HG02943 (cell line): ENCODE results near the gene NCDN.
A peak's percentile ranks its signal among the peaks of the same experiment; 100 is the strongest.

Experiments
- ATAC-seq: cut with Tn5 transposase; IDR thresholded peaks from one replicate; pipeline ENCODE4 v1.9.1; 2021; ENCODE audit warnings: mild to moderate bottlenecking, low read depth, moderate library complexity; ENCODE audit not compliant: unreplicated experiment

NCDN gene

DNA sequence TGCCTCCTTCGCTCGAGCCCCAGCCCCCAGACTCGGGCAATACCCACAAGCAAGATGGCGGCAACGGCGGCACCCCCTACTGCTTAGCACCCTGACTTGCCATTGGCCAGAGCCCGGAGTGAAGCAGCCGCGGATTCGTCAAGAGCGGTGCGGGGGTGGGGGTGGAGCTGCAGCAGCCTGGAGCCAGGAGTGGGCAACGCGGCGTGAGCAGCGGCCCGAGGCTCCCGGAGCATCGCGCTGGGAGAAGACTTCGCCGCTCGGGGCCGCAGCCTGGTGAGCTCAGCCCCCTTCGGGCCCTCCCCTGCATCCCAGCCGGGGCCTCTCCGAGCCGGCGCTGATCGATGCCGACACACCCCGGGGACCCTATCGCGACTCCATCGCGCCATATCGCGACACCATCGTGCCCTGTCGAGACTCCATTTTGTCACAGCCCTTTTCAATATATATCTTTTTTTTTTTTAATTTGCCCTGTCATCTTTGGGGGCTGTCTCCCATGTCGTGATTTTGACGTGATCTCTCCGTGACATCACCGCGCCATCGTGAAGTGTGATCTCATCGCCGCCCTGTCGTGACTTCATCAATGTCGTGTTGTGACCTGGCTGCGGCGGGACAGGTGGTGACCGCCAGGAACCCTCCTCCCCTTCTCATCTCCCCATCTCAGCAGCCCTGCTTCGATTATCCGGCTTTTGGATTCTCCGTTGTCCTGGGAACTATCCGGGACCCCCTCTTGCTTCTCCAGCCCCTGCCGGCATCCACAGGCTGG is at the start of gene NCDN:
TSS of gene NCDN (plus strand) at position 189 of the 763 bp plus-strand sequence. CDS start at position 581, 392 bp downstream.
- ATAC-seq = peak; percentile 79

GRCh38 chr1:35507947-35508346 is 49.7 kb upstream of the NCDN start:
- no peak for ATAC-seq

DNA sequence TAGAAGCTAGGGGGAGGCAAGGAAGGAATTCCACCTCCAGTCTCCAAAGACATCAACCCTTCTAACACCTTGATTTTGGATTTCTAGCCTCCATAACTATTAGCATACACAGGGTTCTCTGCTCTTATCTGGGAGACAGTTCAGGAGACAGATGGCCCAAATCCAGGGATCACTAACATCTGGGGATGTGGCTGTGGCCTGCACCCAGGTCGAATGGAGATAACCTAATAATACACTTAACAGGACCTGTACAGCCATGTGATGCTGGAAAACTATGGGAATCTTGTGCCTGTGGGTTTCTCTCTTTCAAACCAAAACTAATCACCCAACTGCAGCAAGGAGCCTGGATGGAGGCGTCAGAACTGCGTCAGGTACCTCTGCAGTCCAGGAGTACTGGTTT is 48.0 kb upstream of the NCDN start:
- ATAC-seq = no peak

DNA sequence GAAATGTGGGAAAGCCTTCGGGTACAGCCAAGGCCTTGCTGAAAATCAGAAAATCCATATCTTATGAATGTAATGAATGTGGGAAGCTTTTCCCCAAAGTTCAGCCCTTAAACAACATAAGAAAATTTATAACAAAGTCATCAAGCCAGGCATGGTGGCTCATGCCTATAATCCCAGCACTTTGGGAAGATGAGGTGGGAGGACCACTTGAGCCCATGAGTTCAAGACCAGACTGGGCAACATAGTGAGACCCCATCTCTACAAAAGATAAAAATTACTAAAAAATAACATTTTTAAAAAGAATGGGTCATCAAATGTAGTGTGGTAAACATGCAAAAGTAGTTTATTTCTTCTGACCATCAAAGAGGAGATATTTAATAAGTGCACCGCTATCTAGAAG is 46.3 kb upstream of the NCDN start:
- no peak for ATAC-seq

- ATAC-seq = no peak
Measured at GRCh38 chr1:35518183-35518582, 39.4 kb upstream of the NCDN start.

DNA sequence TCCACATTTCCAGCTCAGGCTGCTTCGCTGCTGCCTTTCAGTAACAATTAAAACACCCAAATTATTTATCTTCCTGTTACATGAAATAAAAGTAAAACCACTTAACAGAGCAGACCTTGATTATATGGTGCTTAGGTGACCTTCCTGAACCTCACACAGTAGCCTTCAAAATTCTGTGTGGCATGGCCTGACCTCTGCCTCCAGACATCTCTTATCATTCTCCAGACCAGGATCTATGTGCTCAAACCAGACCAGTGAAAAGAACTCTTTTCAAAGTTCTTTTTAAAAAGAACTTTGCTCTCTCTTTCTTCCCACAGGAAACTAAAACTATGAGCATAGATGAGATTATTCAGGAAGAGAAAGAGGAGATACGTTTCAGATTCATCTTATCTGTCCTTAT is 38.2 kb upstream of the NCDN start:
- ATAC-seq = no peak

DNA sequence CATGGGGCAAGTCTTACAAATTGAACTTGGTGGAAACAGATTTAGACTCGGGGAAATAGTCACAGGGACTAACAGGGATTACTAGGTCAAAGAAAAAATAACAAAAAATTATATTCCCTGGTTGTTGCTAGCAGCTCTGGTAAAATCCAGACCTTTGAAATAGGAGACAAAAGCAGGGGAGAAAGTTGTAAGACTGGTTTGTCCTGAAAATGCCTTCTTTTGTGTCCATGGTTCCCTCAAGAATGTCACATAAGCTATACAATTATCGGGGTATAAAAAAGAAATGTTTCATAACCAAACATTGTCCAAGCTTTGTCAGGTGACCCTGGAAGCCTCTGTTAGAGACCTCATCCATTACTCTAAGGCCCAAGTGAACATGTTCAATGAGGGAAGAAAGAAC is 33.5 kb upstream of the NCDN start:
- ATAC-seq = no peak

DNA sequence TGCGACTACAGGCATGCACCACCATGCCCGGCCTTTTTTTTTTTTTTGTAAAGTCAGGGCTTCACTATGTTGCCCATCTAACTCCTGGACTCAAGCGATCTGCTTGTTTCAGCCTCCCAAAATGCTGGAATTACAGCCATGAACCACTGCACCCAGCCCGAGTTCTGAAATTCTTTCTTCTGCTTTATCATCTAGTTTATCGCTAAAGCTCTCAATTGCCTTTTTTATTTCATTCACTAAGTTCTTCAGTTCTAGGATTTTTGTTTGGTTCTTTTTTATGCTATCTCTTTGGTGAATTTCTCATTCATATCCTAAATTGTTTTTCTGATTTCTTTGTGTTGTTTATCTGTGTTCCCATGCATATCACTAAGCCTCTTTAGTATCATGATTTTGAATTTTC is 27.4 kb upstream of the NCDN start:
- no peak for ATAC-seq

GRCh38 chr1:35530946-35531345 is 26.7 kb upstream of the NCDN start:
- no peak for ATAC-seq

DNA sequence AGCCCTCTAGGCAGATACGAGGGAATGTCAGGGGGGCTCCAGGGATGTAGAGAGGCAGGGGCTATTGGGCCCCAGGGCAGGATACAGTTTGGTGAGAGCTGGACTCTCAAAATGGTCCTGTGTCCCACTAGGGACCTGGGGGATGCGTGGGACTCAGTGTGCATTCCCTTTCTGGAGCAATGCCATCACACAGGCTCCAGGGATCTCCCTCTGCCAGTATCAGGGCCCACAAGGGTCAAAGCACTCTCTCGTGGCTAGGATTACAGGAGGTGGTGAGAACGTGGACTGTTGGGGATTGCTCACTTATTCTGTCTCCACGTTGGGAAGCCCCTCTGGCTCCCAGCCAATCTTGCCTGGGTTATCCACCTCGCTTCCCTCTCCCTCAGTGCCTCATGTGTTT is 26.2 kb upstream of the NCDN start:
- ATAC-seq = no peak

DNA sequence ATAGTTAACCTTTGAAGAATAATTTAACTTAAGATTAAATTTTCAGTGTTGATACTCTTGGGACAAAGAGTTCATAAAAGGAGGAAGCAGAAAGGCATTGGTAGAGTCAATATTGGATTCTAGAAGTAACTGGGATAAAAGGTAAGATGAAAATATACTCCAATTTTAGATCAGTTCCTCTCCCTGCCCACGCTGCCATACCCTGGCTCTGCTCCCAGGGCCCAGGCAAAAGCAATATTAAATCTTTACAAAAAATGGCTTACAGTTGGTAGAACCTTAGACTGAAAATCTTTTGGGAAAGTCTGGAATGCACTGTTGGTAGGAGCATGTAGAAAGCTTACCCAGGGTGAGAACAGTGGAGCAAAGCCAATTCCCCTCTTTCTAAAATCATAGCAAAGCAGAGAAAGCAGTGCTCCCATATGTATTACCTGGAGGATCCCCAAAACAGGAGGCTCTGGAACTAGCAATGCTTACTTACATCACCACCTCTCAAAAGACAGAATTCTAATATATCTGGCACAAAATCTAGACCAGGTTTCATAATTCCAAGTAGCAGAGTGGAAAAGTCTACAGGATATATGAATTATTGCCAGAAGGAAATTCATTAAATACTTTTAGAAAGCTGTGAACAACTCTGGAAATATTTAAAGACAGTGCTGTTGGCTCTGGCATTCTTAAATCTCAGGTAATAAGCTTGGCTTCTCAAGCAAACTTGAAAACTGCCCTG is 24.9 kb upstream of the NCDN start:
- no peak for ATAC-seq

DNA sequence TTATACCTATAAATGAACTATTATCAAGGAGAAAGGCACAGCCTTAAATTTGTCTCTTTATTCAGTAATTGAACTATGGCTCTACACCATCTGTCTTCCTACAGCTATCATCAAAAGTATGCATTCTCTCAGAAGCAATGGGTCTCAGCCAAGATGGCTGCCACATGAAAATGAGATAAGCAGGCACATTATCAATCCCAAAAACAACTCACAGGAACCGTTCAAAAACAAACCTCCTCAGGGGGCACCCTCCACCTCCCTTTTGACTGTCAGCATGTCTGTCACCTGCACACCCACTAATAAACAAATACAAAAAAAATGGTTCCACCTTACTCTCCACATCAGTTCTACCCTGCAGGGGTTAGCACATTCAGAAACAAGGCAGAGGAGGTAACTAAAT is 24.0 kb upstream of the NCDN start:
- ATAC-seq = no peak

GRCh38 chr1:35535243-35535642 is 22.4 kb upstream of the NCDN start:
- no peak for ATAC-seq

DNA sequence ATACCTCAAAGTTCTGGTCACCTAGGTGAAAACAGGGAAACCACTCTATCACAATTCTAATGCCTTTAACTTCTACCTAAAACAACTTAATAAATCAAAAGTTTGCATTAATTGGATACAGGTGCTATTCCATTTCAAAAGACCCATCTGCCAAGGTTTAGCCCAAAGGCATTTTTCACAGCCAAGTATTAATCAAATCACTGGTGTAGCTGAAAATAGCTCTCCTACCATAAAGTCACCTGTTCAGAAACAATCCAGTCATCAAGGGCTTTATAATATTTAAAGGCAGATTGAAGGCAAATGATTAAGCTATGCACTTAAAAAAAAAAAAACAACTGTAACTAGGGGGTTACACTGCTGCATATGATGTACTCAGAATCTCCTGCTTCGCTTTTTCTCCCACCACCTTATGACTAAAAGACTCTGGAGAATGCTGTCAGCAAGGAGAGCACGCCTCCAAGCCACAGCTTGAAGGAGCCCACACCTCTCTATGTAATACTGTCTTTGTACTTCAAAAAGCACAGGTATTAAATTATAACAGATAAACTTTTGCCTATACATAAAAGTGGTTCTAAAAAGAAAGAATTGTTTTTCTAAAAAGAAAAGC is 20.9 kb upstream of the NCDN start:
- ATAC-seq = no peak

DNA sequence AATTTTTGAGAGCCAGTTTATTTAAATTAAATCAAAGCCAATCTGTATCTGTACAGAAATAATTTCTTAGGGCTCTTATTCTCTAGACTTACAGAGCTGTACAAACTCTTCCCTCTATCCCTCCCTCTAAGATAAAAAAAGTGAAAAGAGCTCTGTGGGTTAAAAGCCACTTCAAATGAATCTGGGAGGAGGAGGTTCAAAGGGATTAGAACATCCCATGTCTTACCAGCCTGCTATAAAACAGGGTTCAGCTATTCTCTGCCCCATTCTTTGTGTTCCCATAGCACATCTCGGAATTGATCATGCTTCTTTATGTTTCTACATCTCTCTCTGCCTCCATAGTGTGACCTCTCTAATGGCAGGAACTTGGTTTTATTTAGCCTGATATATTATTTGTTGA is 19.8 kb upstream of the NCDN start:
- ATAC-seq = no peak

GRCh38 chr1:35539073-35539823 is 18.4 kb upstream of the NCDN start:
- no peak for ATAC-seq

- no peak for ATAC-seq
Measured at GRCh38 chr1:35539824-35540261, 17.8 kb upstream of the NCDN start.

DNA sequence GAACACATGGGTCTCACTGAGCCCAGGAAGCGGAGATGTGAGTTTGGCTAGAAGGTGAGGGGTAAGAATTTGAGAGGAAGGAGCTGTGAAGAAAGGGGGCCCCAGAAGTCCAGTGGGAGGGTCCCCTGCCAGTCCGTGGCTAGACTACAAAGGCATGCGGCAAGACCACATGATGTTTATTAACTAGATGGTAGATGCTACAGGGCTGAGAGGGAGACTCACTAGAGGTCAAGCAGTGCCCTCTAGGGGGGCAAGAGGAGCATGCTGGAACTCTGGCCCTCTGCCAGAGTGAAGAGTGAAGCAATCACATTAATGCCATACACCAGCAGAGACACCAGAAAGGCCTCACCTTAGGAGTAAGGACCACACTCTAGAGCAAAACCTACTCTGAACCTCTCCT is 12.6 kb upstream of the NCDN start:
- no peak for ATAC-seq

DNA sequence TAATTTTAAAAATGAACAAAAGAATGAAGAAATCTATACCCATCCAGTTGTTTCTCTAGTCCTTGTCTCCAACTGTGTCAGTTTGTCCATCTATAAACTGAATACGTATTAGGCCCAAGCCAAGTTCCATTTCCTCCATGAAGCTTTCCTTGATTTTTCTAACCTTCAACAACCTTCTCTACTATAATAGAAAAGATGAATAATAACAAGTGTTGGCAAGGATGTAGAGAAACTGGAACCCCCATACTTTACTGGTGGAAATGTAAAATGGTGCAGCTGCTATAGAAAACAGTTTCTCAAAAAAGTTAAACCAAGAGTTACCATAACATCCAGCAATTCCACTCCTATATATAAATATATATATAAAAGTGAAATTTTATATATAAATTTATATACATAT is 11.0 kb upstream of the NCDN start:
- no peak for ATAC-seq

DNA sequence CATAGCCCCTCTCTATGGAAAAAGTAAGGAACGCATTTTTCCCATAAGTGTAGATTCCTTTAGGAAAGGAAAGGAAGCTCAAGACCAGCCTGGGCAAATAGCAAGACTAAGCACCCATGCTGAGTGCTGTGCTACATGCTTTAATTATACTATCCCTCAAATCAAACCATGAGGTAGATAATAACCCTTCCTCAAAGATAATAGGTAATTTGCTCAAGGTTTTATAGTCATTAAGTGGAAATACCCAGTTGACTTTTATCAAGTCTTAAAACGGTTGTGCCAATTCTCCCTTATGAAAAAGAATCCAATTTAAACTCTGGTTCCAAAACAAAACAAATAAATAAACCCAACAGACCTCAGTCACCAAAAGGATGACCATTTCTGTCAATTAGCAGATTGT is 3.7 kb upstream of the NCDN start:
- no peak for ATAC-seq
